Measurements from ENCODE around the gene PITRM1.
A peak's percentile ranks its signal among the peaks of the same experiment; 100 is the strongest.

Gene PITRM1

GRCh38 chr10:3105905-3106304 lies 66.7 kb downstream of the PITRM1 start:
- no peak overlapping the region for H3K4me3 ChIP-seq (ENCODE audit: low read depth, low read length)
- in situ Hi-C loops (cut with HindIII; ENCODE audit: low sequenced_read_pairs): no loop called here
- DNase-seq (ENCODE audit: low read depth, low spot score): no peak
- TF ChIP-seq, protein P1, sequence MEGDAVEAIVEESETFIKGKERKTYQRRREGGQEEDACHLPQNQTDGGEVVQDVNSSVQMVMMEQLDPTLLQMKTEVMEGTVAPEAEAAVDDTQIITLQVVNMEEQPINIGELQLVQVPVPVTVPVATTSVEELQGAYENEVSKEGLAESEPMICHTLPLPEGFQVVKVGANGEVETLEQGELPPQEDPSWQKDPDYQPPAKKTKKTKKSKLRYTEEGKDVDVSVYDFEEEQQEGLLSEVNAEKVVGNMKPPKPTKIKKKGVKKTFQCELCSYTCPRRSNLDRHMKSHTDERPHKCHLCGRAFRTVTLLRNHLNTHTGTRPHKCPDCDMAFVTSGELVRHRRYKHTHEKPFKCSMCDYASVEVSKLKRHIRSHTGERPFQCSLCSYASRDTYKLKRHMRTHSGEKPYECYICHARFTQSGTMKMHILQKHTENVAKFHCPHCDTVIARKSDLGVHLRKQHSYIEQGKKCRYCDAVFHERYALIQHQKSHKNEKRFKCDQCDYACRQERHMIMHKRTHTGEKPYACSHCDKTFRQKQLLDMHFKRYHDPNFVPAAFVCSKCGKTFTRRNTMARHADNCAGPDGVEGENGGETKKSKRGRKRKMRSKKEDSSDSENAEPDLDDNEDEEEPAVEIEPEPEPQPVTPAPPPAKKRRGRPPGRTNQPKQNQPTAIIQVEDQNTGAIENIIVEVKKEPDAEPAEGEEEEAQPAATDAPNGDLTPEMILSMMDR (IDR thresholded peaks at IDR 0.05; ENCODE audit: low read depth, low read length): no peak

- TF ChIP-seq, protein P1 (IDR thresholded peaks at IDR 0.05; ENCODE audit: low read depth, low read length): no peak
- H3K4me3 ChIP-seq (ENCODE audit: low read depth, low read length): no peak overlapping the region
- no peak for DNase-seq (ENCODE audit: low read depth, low spot score)
- in situ Hi-C loops (cut with HindIII; ENCODE audit: low sequenced_read_pairs): no loop called here
These were observed 67.4 kb downstream of the PITRM1 start for GRCh38 chr10:3105166-3105565.

DNA sequence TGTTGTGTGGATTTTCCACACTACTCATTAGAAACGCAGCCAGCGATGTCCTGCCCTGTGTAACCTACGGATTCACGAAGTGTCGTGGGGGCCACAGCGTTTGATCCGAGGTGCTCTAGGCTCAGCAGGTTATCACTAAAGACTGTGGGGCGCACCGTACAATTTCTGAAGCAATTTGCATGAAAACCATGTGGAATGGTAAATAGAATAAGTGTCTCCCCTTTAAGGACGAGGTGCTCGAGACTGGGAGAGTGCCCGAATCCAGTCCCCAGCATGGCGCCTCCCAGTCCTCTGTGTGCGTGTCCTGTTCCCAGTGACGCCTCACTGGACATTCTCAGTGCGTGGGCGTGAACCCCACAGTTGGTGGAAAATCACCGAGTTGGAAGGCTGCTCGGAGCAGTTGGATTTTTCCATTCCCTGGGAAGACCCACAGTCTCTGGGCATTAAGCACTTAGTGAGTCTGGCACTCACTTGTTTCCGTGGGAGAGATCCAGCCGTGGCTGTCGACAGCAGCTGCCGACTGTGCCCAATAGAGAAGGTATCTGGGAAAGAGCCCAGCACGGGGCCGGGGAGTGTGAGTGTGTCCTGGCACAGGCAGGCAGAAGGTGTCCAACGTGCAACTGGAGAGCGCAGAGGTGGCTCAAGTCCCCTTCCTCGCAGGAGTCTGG lies 68.2 kb downstream of the PITRM1 start:
- no peak for DNase-seq (ENCODE audit: low read depth, low spot score)
- no peak overlapping the region for H3K4me3 ChIP-seq (ENCODE audit: low read depth, low read length)
- in situ Hi-C loops (cut with HindIII; ENCODE audit: low sequenced_read_pairs): no loop called here
- TF ChIP-seq, protein P1 (IDR thresholded peaks at IDR 0.05; ENCODE audit: low read depth, low read length): no peak

- no peak for DNase-seq (ENCODE audit: low read depth, low spot score)
- TF ChIP-seq, protein P1 (IDR thresholded peaks at IDR 0.05; ENCODE audit: low read depth, low read length): no peak
- in situ Hi-C loops (cut with HindIII; ENCODE audit: low sequenced_read_pairs): no loop called here
- H3K4me3 ChIP-seq (ENCODE audit: low read depth, low read length): no peak overlapping the region
These were observed 68.9 kb downstream of the PITRM1 start for GRCh38 chr10:3103646-3104045.

- DNase-seq (ENCODE audit: low read depth, low spot score): peak; percentile 73
- in situ Hi-C loops (cut with HindIII; ENCODE audit: low sequenced_read_pairs): no loop called here
- TF ChIP-seq, protein P1 (IDR thresholded peaks at IDR 0.05; ENCODE audit: low read depth, low read length): no peak
- H3K4me3 ChIP-seq (ENCODE audit: low read depth, low read length): no peak overlapping the region
These were observed 69.7 kb downstream of the PITRM1 start for GRCh38 chr10:3102720-3103427.

DNA sequence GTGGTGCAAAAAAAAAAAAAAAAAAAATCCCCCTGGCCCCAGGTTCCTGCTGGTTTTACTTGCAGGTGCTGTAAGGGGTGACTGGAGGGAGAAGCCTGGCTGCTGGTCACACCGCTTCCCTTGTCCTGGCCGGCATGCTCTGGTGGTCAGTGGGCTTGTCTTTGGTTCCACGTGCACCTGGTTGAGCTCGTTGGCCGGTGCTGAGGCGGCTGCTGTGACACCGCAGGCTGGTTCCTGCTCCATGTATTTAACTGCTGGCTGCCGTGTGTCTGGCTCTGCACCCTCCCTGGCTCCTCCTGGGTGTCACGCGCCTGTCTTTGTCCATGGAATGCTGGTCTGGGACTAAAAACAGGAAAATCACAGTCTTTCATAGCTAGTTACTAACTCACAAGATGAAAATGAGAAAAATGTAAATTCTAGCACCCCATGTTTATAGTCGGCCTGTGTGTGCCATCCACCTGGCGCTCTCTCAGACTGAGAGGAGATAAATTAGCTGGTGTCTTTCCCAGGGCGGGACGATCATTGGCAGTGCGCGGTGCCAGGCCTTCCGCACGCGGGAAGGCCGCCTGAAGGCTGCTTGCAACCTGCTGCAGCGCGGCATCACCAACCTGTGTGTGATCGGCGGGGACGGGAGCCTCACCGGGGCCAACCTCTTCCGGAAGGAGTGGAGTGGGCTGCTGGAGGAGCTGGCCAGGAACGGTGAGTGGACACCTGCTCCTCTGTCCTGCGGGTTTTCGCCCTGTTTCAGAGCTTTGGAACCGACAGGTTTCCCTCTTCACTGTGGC lies 71.5 kb downstream of the PITRM1 start:
- DNase-seq (ENCODE audit: low read depth, low spot score): no peak
- TF ChIP-seq, protein P1 (IDR thresholded peaks at IDR 0.05; ENCODE audit: low read depth, low read length): no peak
- in situ Hi-C loops (cut with HindIII; ENCODE audit: low sequenced_read_pairs): no loop called here
- no peak overlapping the region for H3K4me3 ChIP-seq (ENCODE audit: low read depth, low read length)
